ENCODE results near the gene PCBP4. TPM values are rescaled to one million over a fixed set of nuclear protein-coding genes. Genes with fewer than 3 reads are reported as not detected.

The PCBP4 gene
- total RNA-seq, 1 experiment from 2014 or later = 48.8 TPM

GRCh38 chr3:51988286-51989146, 21.3 kb upstream of the PCBP4 start:
- Histone ChIP-seq H3K9me3 (ENCODE audit: control insufficient read depth in 1 of 2, insufficient read depth in 1 of 2, low read depth in 1 of 2, low read length in 2 of 2) (no peaks in the 10 kb centered on the region), H3K4me1 (ENCODE audit: control insufficient read depth in 1 of 2, insufficient read depth in 2 of 2, low read length in 2 of 2) (peaks cover 8 to 50% of the 10 kb centered on the region in 2 experiments), H3K27me3 (ENCODE audit: insufficient read depth, low read length) (no peaks in the 10 kb centered on the region), H3K36me3 (ENCODE audit: control insufficient read depth in 1 of 2, insufficient read depth in 2 of 2, low read length in 2 of 2) (peaks cover 2 to 10% of the 10 kb centered on the region in 2 experiments; a peak in 2 of 4 replicates), H3K27ac (ENCODE audit: low read depth, low read length) (no peak overlapping the region), H4K20me1 (ENCODE audit: insufficient read depth) (no peaks in the 10 kb centered on the region; the same call in 1 of the 2 replicates), H3K79me2 (ENCODE audit: insufficient read depth, low read length) (peaks cover 7% of the 10 kb centered on the region; the same call in 1 of the 2 replicates), H3K9ac (ENCODE audit: low read length) (no peak overlapping the region), H3K9me2 (ENCODE audit: insufficient read depth) (no peaks in the 10 kb centered on the region), H3K4me2 (ENCODE audit: low read length) (no peak overlapping the region), H3K4me3 (replicated peaks in 1 of 2; ENCODE audit: low read depth in 1 of 2, low read length in 2 of 2) (no peak overlapping the region), H2AFZ (ENCODE audit: low read depth, low read length, poor library complexity, severe bottlenecking) (no peak overlapping the region)
- ChIA-PET POLR2A (no interaction called here), RAD21 (ENCODE audit: low non-redundant PET in 1 of 2, low total read pairs in 2 of 2, uncharacterized antibody in 2 of 2, unreplicated experiment in 2 of 2) (no interaction called here), CTCF (no interaction called here)
- BruUV-seq (replicated peaks) = no TSS peak
- TF ChIP-seq EGR1 (IDR thresholded peaks at IDR 0.05; ENCODE audit: low read depth) (no peak), EZH2 (IDR thresholded peaks at IDR 0.05) (no peak), CTCF (IDR thresholded peaks at IDR 0.05 in 2 of 3, conservative IDR thresholded peaks at IDR 0.05 in 1 of 3; ENCODE audit: borderline replicate concordance in 1 of 3, insufficient read depth in 1 of 3, low read depth in 2 of 3, low read length in 2 of 3) (no peak), REST (IDR thresholded peaks at IDR 0.05; ENCODE audit: low read depth) (no peak)
- intact Hi-C loops (cut with micrococcal nuclease) = no loop called here
- ATAC-seq (no peak), DNase-seq (ENCODE audit: low read depth, low spot score) (no peak)
